ENCODE data around the gene RGS2. TPM values are rescaled to one million over a fixed set of nuclear protein-coding genes. Genes with fewer than 3 reads are reported as not detected.

Gene RGS2
- total RNA-seq, 1 donor from 2014 or later = 59.7 TPM

DNA sequence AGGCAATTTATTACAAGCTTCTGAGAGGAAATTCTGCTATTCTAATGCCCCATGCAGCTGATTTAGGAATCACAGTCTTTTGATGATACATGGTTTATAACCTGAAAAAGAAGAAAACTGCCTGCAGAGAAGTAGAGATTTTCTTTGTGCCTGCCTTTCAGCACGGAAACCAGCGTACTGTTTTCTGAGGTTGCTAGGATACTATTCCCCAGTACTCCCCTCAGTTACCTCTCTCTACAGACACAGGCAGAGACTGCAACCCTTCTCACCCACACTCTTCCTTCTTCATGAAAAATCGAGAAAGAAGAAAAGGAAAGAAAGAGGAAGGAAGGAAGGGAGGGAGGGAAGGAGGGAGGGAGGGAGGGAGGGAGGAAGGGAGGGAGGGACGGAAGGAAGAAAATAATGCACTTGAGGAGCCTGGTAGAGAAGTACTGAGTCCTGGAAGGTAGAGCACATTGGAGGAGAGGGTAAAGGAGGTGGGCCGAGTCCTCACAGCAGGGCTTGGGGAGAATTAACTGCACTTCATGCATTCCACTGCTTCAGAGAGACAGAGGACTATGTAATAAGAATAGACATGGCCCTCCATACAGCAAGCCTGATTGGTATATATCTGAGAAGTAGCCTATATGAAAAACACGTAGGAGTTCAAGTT lies 21.9 kb downstream of the RGS2 start:
- no peak for DNase-seq (ENCODE audit: low spot score)

- DNase-seq (ENCODE audit: low spot score) = no peak
Observed at GRCh38 chr1:192831706-192832355, 23.0 kb downstream of the RGS2 start.

- no peak for DNase-seq (ENCODE audit: low spot score)
Observed at GRCh38 chr1:192832492-192832891, 23.7 kb downstream of the RGS2 start.

- no peak for DNase-seq (ENCODE audit: low spot score)
Observed at GRCh38 chr1:192835116-192835515, 26.3 kb downstream of the RGS2 start.

DNA sequence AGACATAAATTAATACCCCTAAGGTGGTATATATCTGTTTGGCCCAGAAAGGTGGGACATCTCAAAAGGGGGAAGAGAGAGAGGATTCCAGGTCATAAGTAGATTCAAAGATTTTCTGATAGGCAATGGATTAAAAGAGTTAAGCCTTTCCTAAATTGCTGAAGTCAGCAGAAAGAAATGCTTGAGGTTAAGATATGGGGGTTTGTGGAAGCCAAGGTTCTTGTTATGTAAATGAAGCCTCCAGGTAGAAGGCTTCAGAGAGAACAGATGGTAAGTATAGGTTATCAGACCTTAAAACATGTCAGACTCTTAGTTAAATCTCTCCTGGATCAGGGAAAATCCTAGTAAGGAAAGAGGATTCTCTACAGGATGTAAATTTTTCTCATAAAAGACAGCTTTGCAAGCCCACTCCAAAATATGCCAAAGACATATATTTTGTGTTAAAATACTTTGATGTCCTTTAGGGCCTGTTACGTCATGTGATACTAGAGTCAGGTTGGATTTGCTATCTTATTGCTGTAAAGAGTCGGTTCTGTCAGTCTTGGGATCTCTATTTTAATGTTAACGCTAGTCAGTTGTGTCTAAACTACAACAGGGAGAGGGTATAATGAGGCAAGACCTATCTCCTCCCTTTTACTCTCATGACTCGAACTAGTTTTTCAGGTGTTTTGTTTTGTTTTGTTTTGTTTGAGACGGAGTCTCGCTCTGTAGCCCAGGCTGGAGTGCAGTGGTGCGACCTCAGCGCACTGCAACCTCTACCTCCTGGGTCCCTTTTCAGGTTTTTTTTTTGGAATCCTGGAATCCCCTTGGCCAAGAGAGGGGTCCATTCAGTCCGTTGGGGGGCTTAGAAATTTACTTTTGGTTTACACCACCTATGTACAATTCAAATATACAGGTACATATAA lies 30.6 kb downstream of the RGS2 start:
- DNase-seq (ENCODE audit: low spot score) = no peak

DNA sequence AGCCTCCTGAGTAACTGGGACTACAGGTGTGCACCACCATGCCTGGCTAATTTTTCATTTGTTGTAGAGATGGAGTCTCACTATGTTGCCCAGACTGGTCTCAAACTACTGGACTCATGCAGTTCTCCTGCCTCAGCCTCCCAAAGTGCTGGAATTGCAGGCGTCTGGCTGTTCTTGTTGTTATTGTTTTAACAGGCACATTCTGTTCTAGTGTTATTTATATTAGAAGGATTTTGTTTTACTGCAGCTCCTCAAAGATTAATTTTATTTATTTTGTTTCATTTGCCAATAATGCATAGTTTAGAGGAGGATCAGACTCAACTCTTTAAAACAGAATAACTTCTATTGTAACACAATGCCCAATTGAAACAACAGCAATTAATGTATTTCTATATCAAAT lies 35.5 kb downstream of the RGS2 start:
- no peak for DNase-seq (ENCODE audit: low spot score)

- no peak for DNase-seq (ENCODE audit: low spot score)
Observed at GRCh38 chr1:192846950-192847349, 38.1 kb downstream of the RGS2 start.

- no peak for DNase-seq (ENCODE audit: low spot score)
Observed at GRCh38 chr1:192849011-192849410, 40.2 kb downstream of the RGS2 start.

- no peak for DNase-seq (ENCODE audit: low spot score)
Observed at GRCh38 chr1:192849442-192849841, 40.6 kb downstream of the RGS2 start.

DNA sequence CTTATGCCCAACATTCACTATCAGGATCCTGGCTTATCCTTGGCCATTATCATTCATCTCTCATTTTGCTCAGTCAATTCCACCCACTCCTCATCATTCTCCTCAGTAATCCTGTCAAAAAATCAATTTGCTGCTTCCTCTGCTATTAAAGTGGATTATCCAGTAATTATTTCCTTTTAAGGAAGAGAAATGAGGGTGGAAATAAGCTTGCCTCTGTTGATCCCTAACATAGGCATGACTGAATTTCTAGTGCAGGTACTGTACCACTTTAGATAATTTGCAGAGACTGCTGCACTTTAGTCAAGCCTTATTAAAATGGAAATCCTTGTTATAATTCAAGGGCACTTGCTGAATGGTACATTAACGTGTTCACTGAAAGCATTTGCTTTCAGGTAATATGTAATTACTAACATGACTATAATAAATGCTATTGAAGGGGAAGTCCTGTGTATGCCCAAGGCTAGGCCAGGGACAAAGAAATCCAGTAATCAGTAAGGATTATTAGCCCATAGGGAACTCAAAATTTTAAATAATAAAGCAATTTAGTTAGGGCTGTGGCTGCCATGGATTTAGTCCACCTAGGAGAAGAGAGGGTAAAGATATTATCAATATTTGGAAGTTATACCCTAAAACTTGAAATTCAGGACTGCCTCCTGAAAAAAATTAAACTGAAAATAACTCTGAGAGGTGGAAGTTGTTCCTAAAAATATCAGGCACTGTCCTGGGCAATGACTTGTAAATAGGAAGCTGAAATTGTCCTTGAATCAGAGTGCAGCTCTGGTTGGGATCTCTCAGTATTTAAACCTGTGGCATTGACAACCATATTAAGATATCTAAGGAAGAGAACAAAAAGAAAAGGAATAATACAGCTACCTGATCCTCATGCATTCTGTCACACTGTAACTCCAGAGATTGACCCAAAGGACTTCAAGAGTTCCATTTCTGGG lies 43.4 kb downstream of the RGS2 start:
- DNase-seq (ENCODE audit: low spot score) = no peak

GRCh38 chr1:192858456-192858855 lies 49.6 kb downstream of the RGS2 start:
- no peak for DNase-seq (ENCODE audit: low spot score)

DNA sequence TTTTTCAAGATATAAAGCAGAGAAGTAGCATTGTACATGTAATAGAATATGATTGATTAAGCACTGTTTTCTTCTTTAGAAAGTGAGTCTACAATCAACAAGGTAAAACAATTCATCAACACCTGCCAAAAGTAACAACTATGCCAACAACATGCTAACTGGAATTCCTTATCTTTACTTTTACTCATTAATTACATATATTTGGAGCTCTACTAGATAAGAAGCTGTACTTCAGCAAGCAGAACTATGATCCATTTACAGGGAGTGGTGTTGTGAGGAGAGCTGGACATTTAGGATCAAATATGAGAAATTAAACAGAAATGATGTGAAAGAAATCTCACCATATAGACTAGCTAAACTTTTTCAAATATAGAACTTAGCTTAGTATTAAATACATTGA lies 51.0 kb downstream of the RGS2 start:
- no peak for DNase-seq (ENCODE audit: low spot score)

DNA sequence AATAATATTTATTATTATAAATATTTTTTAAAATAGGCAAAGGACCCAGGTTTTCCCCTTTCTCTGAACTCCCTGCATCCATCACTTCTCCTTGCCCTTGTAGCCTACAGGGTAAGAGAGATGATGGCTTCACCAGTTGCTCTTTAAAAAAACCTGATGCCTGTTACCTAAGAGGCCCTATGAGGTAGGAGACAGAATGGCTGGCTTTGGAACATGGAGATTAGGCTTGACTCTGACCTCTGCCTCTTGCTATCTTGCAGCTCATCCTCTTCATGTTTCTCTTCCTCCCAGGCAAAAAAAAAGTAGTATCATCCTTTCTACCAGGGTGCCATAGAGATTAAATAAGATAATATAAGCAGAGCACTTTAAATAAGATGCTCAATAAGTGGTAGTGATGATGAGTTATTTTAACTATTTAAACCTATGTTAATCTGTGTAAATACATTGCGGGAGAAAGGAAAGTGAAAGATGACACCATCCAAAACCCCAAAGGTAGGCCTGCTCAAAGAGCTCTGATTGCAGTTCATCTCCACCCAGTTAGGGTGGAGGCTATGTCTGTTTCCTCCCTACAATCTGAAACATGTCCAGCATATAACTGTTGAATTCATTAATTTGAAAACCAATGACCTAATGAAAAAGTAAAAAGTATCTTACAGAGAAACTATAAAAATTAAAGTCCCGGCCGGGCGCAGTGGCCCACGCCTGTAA lies 51.8 kb downstream of the RGS2 start:
- no peak for DNase-seq (ENCODE audit: low spot score)

- no peak for DNase-seq (ENCODE audit: low spot score)
Observed at GRCh38 chr1:192861860-192862259, 53.0 kb downstream of the RGS2 start.

Other genes starting within 250 kb of the RGS2 start
- gene RGS1, start 233.3 kb upstream of the RGS2 start, total RNA-seq = 147 TPM
- gene RGS13, start 172.9 kb upstream of the RGS2 start, total RNA-seq = 3.4 TPM